Measurements from ENCODE around the gene SIPA1L2. TPM values are rescaled to one million over a fixed set of nuclear protein-coding genes. Genes with fewer than 3 reads are reported as not detected.

Gene SIPA1L2
- total RNA-seq, 1 donor from 2014 or later, result 48.9 TPM

- no peaks in the 10 kb centered on the region for H3K36me3 ChIP-seq
- peaks cover 22% of the 10 kb centered on the region for H3K4me1 ChIP-seq
- no peak for TF ChIP-seq CTCF (IDR thresholded peaks at IDR 0.05)
- H3K27me3 ChIP-seq, result no peaks in the 10 kb centered on the region
- DNase-seq (ENCODE audit: extremely low spot score in 2 of 2), result no peak
- H3K27ac ChIP-seq, result no peak overlapping the region
- intact Hi-C loops (cut with DNase I), result no loop called here
- H3K9me3 ChIP-seq, result no peaks in the 10 kb centered on the region
- no peak overlapping the region for H3K4me3 ChIP-seq
Observed at GRCh38 chr1:232587141-232588008, 42.6 kb downstream of the SIPA1L2 start.

- DNase-seq (ENCODE audit: extremely low spot score in 2 of 2), result no peak
- no peaks in the 10 kb centered on the region for H3K9me3 ChIP-seq
- TF ChIP-seq POLR2AphosphoS5 (IDR thresholded peaks at IDR 0.05; ENCODE audit: insufficient read depth in 1 of 2, low read depth in 1 of 2), result no peak
- no peak for TF ChIP-seq POLR2A (IDR thresholded peaks at IDR 0.05)
- TF ChIP-seq CTCF (IDR thresholded peaks at IDR 0.05), result no peak
- no peak overlapping the region for H3K27ac ChIP-seq
- peaks cover 22% of the 10 kb centered on the region for H3K4me1 ChIP-seq
- H3K4me3 ChIP-seq, result no peak overlapping the region
- intact Hi-C loops (cut with DNase I), result no loop called here
- no peaks in the 10 kb centered on the region for H3K27me3 ChIP-seq
- H3K36me3 ChIP-seq, result no peaks in the 10 kb centered on the region
Observed at GRCh38 chr1:232586679-232587078, 43.3 kb downstream of the SIPA1L2 start.

GRCh38 chr1:232585486-232585885 lies 44.4 kb downstream of the SIPA1L2 start:
- Histone ChIP-seq H3K9me3 (no peaks in the 10 kb centered on the region), H3K4me3 (no peak overlapping the region), H3K27me3 (no peaks in the 10 kb centered on the region), H3K4me1 (peaks cover 12% of the 10 kb centered on the region), H3K36me3 (no peaks in the 10 kb centered on the region), H3K27ac (no peak overlapping the region)
- DNase-seq (ENCODE audit: extremely low spot score in 2 of 2), result no peak
- TF ChIP-seq POLR2AphosphoS5 (IDR thresholded peaks at IDR 0.05; ENCODE audit: insufficient read depth in 1 of 2, low read depth in 1 of 2), result no peak
- no peak for TF ChIP-seq CTCF (IDR thresholded peaks at IDR 0.05)
- no peak for TF ChIP-seq POLR2A (IDR thresholded peaks at IDR 0.05)
- intact Hi-C loops (cut with DNase I), result no loop called here

GRCh38 chr1:232581932-232582331 lies 48.0 kb downstream of the SIPA1L2 start:
- H3K36me3 ChIP-seq, result no peaks in the 10 kb centered on the region
- no peak for DNase-seq (ENCODE audit: extremely low spot score in 2 of 2)
- no peaks in the 10 kb centered on the region for H3K27me3 ChIP-seq
- H3K4me1 ChIP-seq, result no peaks in the 10 kb centered on the region
- H3K4me3 ChIP-seq, result no peak overlapping the region
- TF ChIP-seq CTCF (IDR thresholded peaks at IDR 0.05) (no peak), POLR2A (IDR thresholded peaks at IDR 0.05) (no peak), POLR2AphosphoS5 (IDR thresholded peaks at IDR 0.05; ENCODE audit: insufficient read depth in 1 of 2, low read depth in 1 of 2) (no peak)
- no peaks in the 10 kb centered on the region for H3K9me3 ChIP-seq
- no peak overlapping the region for H3K27ac ChIP-seq
- intact Hi-C loops (cut with DNase I), result no loop called here

Other genes with a start within 250 kb of the SIPA1L2 start
- gene MAP10, start 175.3 kb upstream of the SIPA1L2 start, total RNA-seq, result 2.2 TPM

Data from vagina (tissue), 2 donors.